Dedifferentiated amniotic fluid mesenchymal stem cell (primary cell): ENCODE measurements around the gene MSI1.
A peak's percentile ranks its signal among the peaks of the same experiment; 100 is the strongest.

Experiments
- DNase-seq: peaks from one replicate; pipeline ENCODE4 v3.0.0-alpha.2; 2016; ENCODE audit errors: extremely low spot score

Gene MSI1

GRCh38 chr12:120324841-120325417, 44.0 kb downstream of the MSI1 start:
- DNase-seq, result no peak

- DNase-seq, result no peak
Observed at GRCh38 chr12:120323772-120324171, 45.2 kb downstream of the MSI1 start.

- no peak for DNase-seq
Observed at GRCh38 chr12:120321382-120322202, 47.4 kb downstream of the MSI1 start.

- DNase-seq, result peak; percentile 99
Observed at GRCh38 chr12:120317224-120318105, 51.5 kb downstream of the MSI1 start.

- no peak for DNase-seq
Observed at GRCh38 chr12:120316798-120317223, 52.2 kb downstream of the MSI1 start.

GRCh38 chr12:120314220-120314619, 54.7 kb downstream of the MSI1 start:
- DNase-seq, result no peak

GRCh38 chr12:120301962-120302815, 66.8 kb downstream of the MSI1 start, which contains the start of gene SIRT4:
TSS of gene SIRT4 (plus strand) at chr12:120302321. CDS start at chr12:120303562, 1,241 bp downstream.
- DNase-seq, result peak; percentile 96

GRCh38 chr12:120292661-120293531, 76.1 kb downstream of the MSI1 start, which contains the start of gene RNU4-1:
TSS of gene RNU4-1 (minus strand) at chr12:120293237.
- DNase-seq, result peak; percentile 75

GRCh38 chr12:120292411-120292660, 76.6 kb downstream of the MSI1 start:
- DNase-seq, result no peak
